GM12878 (cell line): Measurements from ENCODE around the gene CACNA2D2. TPM values are rescaled to one million over a fixed set of nuclear protein-coding genes. Genes with fewer than 3 reads are reported as not detected.

Source experiments
- ATAC-seq: fragments of 200-7000 bp; cut with Tn5 transposase; 3 replicates; pipeline ENCODE4 v1.9.1; 2020; ENCODE audit warnings: mild to moderate bottlenecking, moderate library complexity
- BruUV-seq: library from RNA; stranded (reverse); fragments of 400-500 nt; replicated peaks from 2 replicates; lab custom pipeline; 2021; lab: Mats Ljungman, UMichigan
- CTCF ChIA-PET: fragments of 300-600 bp; sonication (Branson Sonifier 250); formaldehyde crosslinking; extraction: SDS; loops from one replicate; lab custom pipeline; 2021; ENCODE audit warnings: inconsistent platforms; lab: Yijun Ruan, JAX
- POLR2A ChIA-PET: fragments of 350-600 bp; formaldehyde crosslinking; extraction: SDS; loops from one replicate; lab custom pipeline; 2021; ENCODE audit warnings: inconsistent platforms; lab: Charles Lee
- RAD21 ChIA-PET: fragments of 300-600 bp; sonication (Branson Sonifier 250); formaldehyde crosslinking; loops from one replicate; lab custom pipeline; 2023; ENCODE audit warnings: antibody characterized with exemption; ENCODE audit not compliant: unreplicated experiment; lab: Charles Lee
- SMC1A ChIA-PET: fragments of 300-600 bp; sonication (Branson Sonifier 250); formaldehyde crosslinking; loops from one replicate; lab custom pipeline; 2023; ENCODE audit not compliant: unreplicated experiment, uncharacterized antibody; lab: Charles Lee
- DNase-seq: peaks from one replicate; pipeline ENCODE4 v3.0.0-alpha.2; 2011; ENCODE audit warnings: low read depth, low spot score
- FAIRE-seq: peaks from 3 replicates; lab custom pipeline; 2011; peaks lifted over from hg19 to GRCh38; lab: Jason Lieb, UNC
- H2AFZ ChIP-seq: 2 replicates; pipeline ENCODE4 v1.6.0; 2011; ENCODE audit warnings: low read depth, low read length, control low read depth; ENCODE audit not compliant: control insufficient read depth
- H3K27ac ChIP-seq: 2 replicates; pipeline ENCODE4 v1.5.1; 2011; ENCODE audit warnings: control low read depth; ENCODE audit not compliant: control insufficient read depth, insufficient read depth
- H3K27me3 ChIP-seq, 2 experiments: replicated peaks in 1 of 2; 2 replicates each; pipeline versions ENCODE4 v1.6.0 to v1.6.1; 2011; ENCODE audit warnings: low read length in 1 of 2; ENCODE audit not compliant: control insufficient read depth in 2 of 2, insufficient read depth in 2 of 2
- H3K36me3 ChIP-seq, 2 experiments: 2 replicates each; pipeline ENCODE4 v1.5.1; 2011; ENCODE audit warnings: low read length in 1 of 2; ENCODE audit not compliant: control insufficient read depth in 2 of 2, insufficient read depth in 2 of 2
- H3K4me1 ChIP-seq: 2 replicates; pipeline ENCODE4 v1.6.1; 2011; ENCODE audit warnings: mild to moderate bottlenecking, low read length, moderate library complexity, mixed read lengths; ENCODE audit not compliant: control insufficient read depth, insufficient read depth
- H3K4me2 ChIP-seq: 2 replicates; pipeline ENCODE4 v1.6.0; 2011; ENCODE audit warnings: control low read depth; ENCODE audit not compliant: control insufficient read depth, insufficient read depth
- H3K4me3 ChIP-seq: fragments of 200-600 bp; sonication (generic); 2 replicates; pipeline ENCODE4 v1.5.1; 2016
- H3K79me2 ChIP-seq: 2 replicates; pipeline ENCODE4 v1.6.0; 2011; ENCODE audit warnings: low read length; ENCODE audit not compliant: control insufficient read depth, insufficient read depth
- H3K9ac ChIP-seq: 2 replicates; pipeline ENCODE4 v1.8.0; 2011; ENCODE audit warnings: low read length, control low read depth, mixed read lengths; ENCODE audit not compliant: control insufficient read depth, insufficient read depth
- H3K9me3 ChIP-seq: replicated peaks from 3 replicates; pipeline ENCODE4 v1.5.1; 2011; ENCODE audit warnings: mild to moderate bottlenecking, low read length; ENCODE audit not compliant: control insufficient read depth, insufficient read depth
- H4K20me1 ChIP-seq: 2 replicates; pipeline ENCODE4 v1.6.0; 2011; ENCODE audit not compliant: control insufficient read depth, insufficient read depth
- BHLHE40 ChIP-seq, 2 experiments: fragments of 450-650 bp in 1 of 2; IDR thresholded peaks; 2 replicates each; pipeline ENCODE4 v1.6.1; 2011 to 2017; ENCODE audit warnings: low read depth in 2 of 2, borderline replicate concordance in 1 of 2, improper control_type of control experiment in 1 of 2, low read length in 1 of 2, mild to moderate bottlenecking in 1 of 2
- EZH2 ChIP-seq: IDR thresholded peaks from 2 replicates; pipeline ENCODE4 v1.6.1; 2012; ENCODE audit warnings: low read depth, mild to moderate bottlenecking, control low read depth, inconsistent platforms, low read length, borderline replicate concordance; ENCODE audit not compliant: control insufficient read depth
- FOS ChIP-seq: IDR thresholded peaks from 3 replicates; pipeline ENCODE4 v1.6.1; 2011; ENCODE audit warnings: borderline replicate concordance; ENCODE audit not compliant: insufficient read length; ENCODE audit errors: extremely low read depth
- NFYB ChIP-seq: IDR thresholded peaks from 2 replicates; pipeline ENCODE4 v1.6.1; 2011; ENCODE audit warnings: low read depth, mild to moderate bottlenecking, low read length, improper control_type of control experiment, moderate library complexity; ENCODE audit not compliant: insufficient read depth
- RBBP5 ChIP-seq: fragments of 200-600 bp; sonication (generic); conservative IDR thresholded peaks from 2 replicates; pipeline ENCODE4 v1.6.1; 2016
- STAT3 ChIP-seq: IDR thresholded peaks from 2 replicates; pipeline ENCODE4 v1.6.1; 2011; ENCODE audit warnings: low read depth, low read length, improper control_type of control experiment
- YBX1 ChIP-seq: fragments of 450-650 bp; IDR thresholded peaks from 2 replicates; pipeline ENCODE4 v1.6.1; 2016; ENCODE audit warnings: antibody characterized with exemption
- WGBS: methylation state at CpG from one replicate; pipeline ENCODE4 v1.1.6; 2016; ENCODE audit warnings: low lambda C conversion rate; ENCODE audit not compliant: insufficient replicate concordance, insufficient coverage; ENCODE audit errors: missing lambda C conversion rate; 5-methylcytosine and 5-hydroxymethylcytosine counted together
- in situ Hi-C: fragments of 300-500 bp; cut with MboI; formaldehyde crosslinking; loops from 9 replicates; pipeline ENCODE4 v1.14.3; 2018; ENCODE audit warnings: mixed read lengths
- intact Hi-C: fragments of 100-400 bp; cut with micrococcal nuclease; formaldehyde crosslinking; loops from one replicate; pipeline ENCODE4 v1.14.2; 2022; ENCODE audit not compliant: unreplicated experiment
- polyA plus RNA-seq, 11 experiments: library from polyadenylated mRNA; depleted of rRNA in 4 of 11; unstranded in 6 of 11; stranded (reverse) in 5 of 11; fragments of >200 nt; fragmentation: Nextera tagmentation in 4 of 11; fragmentation: Illumina TruSeq in 1 of 11; extraction: Ambion mirVana in 4 of 11; extraction: Trizol in 1 of 11; gene quantifications; 1 replicate in 1 of 11; 2 replicates in 10 of 11; pipeline versions ENCODE4 v1.2.1 to v1.2.3, GENCODE V29; 2011 to 2016; ENCODE audit warnings: inconsistent platforms in 2 of 11, missing spikeins in 2 of 11, low read depth in 1 of 11
- total RNA-seq, 4 experiments: library from RNA; depleted of rRNA in 3 of 4; stranded (reverse); fragments of >200 nt in 3 of 4; fragmentation: Illumina TruSeq in 1 of 4; extraction: Trizol in 1 of 4; gene quantifications; 2 replicates each; pipeline versions ENCODE4 v1.2.1 to v1.2.3, GENCODE V29; 2013 to 2021
- TF ChIP-seq, protein P1 (sequence below): fragments of 450-650 bp; formaldehyde crosslinking; IDR thresholded peaks from 2 replicates; pipeline ENCODE4 v1.4.0; 2020; ENCODE audit warnings: mild to moderate bottlenecking, moderate library complexity

Gene CACNA2D2
- total and polyA plus RNA-seq, 10 of the 15 experiments (the other 5 are each of a cell fraction or from before 2014, with no cell fraction given) = 0.03 to 0.07 TPM; not detected in 8

DNA sequence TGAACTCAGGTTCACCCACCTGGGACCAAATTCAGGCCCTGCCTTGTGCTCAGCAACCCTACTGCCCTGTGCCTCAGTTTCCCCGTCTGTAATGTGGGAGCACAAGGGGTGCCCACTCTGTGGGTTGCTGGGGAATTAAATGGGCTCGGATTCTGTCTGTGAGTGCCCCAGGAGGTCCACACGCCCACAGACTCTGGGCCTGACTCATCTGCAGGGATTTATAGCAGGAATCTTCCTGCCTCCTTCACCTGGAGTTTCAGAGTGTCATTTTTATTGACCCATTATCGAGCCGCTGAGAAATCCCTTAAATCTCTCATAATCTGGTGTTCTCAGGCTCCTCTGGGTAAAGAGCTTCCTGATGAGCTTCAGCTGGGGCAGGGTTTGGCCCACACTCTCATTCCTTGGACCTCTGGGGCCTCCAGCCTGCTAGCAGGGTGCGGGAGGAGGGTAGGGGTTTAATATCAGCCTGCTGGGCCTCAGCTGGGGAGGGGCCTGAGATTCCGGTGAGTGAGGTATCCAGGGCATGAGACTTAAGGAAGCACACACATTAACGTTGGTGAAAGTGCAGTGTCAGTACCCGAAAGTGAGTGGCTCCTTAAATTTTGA lies 47.7 kb upstream of the CACNA2D2 start:
- DNase-seq = no peak
- Histone ChIP-seq H3K36me3 (no peaks in the 10 kb centered on the region), H3K27me3 (no peaks in the 10 kb centered on the region; a peak in 1 of 4 replicates), H3K4me2 (no peak overlapping the region), H3K9ac (no peak overlapping the region), H2AFZ (no peak overlapping the region), H3K4me3 (no peak overlapping the region), H4K20me1 (no peaks in the 10 kb centered on the region), H3K9me3 (no peaks in the 10 kb centered on the region), H3K79me2 (no peaks in the 10 kb centered on the region), H3K27ac (no peak overlapping the region), H3K4me1 (no peaks in the 10 kb centered on the region)
- SMC1A ChIA-PET = interaction anchor here (1.3 kb wide), 1 partner anchor 13 kb away, joined by 3 read pairs; no protein-coding TSS in a partner anchor
- RAD21 ChIA-PET = interaction anchor here (0.8 kb wide), 1 partner anchor 102 kb away, joined by 3 read pairs; no protein-coding TSS in a partner anchor
- TF ChIP-seq EZH2 = no peak
- no peak for TF ChIP-seq YBX1
- TF ChIP-seq FOS = no peak
- no peak for TF ChIP-seq STAT3
- TF ChIP-seq NFYB = no peak
- no peak for TF ChIP-seq RBBP5
- TF ChIP-seq, protein P1, sequence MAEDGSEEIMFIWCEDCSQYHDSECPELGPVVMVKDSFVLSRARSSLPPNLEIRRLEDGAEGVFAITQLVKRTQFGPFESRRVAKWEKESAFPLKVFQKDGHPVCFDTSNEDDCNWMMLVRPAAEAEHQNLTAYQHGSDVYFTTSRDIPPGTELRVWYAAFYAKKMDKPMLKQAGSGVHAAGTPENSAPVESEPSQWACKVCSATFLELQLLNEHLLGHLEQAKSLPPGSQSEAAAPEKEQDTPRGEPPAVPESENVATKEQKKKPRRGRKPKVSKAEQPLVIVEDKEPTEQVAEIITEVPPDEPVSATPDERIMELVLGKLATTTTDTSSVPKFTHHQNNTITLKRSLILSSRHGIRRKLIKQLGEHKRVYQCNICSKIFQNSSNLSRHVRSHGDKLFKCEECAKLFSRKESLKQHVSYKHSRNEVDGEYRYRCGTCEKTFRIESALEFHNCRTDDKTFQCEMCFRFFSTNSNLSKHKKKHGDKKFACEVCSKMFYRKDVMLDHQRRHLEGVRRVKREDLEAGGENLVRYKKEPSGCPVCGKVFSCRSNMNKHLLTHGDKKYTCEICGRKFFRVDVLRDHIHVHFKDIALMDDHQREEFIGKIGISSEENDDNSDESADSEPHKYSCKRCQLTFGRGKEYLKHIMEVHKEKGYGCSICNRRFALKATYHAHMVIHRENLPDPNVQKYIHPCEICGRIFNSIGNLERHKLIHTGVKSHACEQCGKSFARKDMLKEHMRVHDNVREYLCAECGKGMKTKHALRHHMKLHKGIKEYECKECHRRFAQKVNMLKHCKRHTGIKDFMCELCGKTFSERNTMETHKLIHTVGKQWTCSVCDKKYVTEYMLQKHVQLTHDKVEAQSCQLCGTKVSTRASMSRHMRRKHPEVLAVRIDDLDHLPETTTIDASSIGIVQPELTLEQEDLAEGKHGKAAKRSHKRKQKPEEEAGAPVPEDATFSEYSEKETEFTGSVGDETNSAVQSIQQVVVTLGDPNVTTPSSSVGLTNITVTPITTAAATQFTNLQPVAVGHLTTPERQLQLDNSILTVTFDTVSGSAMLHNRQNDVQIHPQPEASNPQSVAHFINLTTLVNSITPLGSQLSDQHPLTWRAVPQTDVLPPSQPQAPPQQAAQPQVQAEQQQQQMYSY = no peak
- TF ChIP-seq BHLHE40 (IDR thresholded peaks at IDR 0.05; ENCODE audit: borderline replicate concordance in 1 of 2, low read depth in 2 of 2, low read length in 1 of 2) = no peak
- CTCF ChIA-PET = interaction anchor here (0.7 to 1.8 kb wide), 8 partner anchors 9 to 204 kb away, joined by 3 to 11 read pairs (median 4); partner anchors contain the start of genes CYB561D2 and NPRL2
- intact Hi-C loops (no loop called here), in situ Hi-C loops (no loop called here)
- no TSS peak for BruUV-seq
- POLR2A ChIA-PET = no interaction called here
- FAIRE-seq = no peak
- ATAC-seq = no peak
- 21% methylated on average over 9 of the region's 9 CpGs for WGBS
